D721Med (cell line): ENCODE results near the gene TEPSIN.

Experiments
- DNase-seq: peaks from one replicate; pipeline ENCODE4 v3.0.0; 2011; ENCODE audit warnings: low spot score; ENCODE audit not compliant: insufficient read length
- FAIRE-seq: peaks from 2 replicates; lab custom pipeline; 2011; peaks lifted over from hg19 to GRCh38; lab: Jason Lieb, UNC
- CTCF ChIP-seq: IDR thresholded peaks from 2 replicates; pipeline ENCODE4 v1.5.1; 2012; ENCODE audit warnings: mild to moderate bottlenecking, control low read depth; ENCODE audit not compliant: insufficient read depth; ENCODE audit errors: missing control alignments

TEPSIN gene

DNA sequence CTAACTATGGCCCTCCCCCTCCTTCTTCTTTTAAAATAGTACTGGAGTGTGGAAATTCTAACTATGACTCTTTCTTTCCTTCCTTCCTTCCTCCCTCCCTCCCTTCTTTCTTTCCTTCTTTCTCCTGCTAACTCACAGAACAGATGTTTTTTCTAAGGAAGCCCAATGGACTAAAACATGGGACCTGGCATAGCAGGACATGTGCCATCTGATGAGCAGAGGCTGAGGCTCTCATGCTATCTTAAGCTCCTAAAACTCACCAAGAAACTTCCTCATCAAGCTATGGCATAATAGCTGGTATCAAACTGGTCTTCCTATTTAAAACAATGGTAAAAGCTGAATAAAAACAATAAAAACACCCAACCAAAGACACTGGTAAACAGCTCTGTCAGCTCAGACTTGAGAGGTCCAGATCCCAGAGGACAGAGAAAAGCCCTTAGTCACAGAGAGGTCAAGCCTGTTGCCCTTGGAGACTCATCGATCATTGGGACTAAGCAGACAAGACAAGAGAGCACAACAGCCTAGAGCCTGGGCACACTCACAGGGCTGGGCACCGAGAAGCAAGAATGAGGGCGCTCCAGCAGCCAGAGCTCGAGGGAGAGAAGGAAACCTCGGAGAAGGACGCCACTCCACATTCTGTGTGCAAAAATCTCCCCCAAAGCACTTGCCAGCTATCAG lies 28.7 kb upstream of the TEPSIN start:
- DNase-seq (no peak), FAIRE-seq (no peak)
- TF ChIP-seq CTCF = no peak

DNA sequence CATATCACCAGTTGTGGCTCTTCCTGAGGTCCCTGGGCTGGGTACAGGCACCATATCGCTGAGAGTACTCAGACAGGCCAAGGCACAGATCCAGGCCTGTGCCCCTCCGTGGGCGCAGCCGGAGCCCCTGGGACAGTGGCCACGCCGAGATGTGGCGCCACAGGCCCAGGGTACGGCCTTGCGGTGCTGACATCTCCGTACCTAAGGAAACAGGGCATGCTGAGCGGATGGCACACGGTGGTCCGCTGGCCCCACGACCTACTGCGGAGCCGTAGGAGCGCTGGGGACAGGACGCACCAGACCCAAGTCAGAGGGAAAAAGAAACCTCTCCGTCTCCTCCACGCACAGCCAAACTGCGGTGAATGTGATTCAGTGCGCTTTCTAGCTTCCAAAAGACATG lies 26.7 kb upstream of the TEPSIN start:
- TF ChIP-seq CTCF = no peak
- DNase-seq (no peak), FAIRE-seq (no peak)

DNA sequence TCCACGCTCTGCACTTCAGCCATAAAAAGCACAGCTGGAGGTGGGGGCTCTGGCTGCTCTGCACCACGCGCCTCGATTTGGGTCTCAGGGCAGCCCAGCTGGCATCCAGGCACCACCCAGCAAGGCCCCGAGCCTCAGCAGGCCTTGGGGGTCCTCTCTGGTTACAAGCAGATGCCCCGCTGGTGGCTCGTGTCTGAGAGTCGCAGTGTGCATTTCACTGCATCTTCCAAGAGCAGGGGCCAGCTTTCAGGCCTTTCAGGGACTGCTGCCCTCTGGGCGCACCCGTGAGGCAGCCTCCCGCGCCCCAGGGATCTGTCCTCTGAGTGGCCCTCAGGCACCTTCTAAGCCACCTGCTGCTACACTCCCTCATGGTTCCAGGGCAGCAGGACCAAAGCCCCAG lies 25.8 kb upstream of the TEPSIN start:
- DNase-seq (no peak), FAIRE-seq (no peak)
- no peak for TF ChIP-seq CTCF

DNA sequence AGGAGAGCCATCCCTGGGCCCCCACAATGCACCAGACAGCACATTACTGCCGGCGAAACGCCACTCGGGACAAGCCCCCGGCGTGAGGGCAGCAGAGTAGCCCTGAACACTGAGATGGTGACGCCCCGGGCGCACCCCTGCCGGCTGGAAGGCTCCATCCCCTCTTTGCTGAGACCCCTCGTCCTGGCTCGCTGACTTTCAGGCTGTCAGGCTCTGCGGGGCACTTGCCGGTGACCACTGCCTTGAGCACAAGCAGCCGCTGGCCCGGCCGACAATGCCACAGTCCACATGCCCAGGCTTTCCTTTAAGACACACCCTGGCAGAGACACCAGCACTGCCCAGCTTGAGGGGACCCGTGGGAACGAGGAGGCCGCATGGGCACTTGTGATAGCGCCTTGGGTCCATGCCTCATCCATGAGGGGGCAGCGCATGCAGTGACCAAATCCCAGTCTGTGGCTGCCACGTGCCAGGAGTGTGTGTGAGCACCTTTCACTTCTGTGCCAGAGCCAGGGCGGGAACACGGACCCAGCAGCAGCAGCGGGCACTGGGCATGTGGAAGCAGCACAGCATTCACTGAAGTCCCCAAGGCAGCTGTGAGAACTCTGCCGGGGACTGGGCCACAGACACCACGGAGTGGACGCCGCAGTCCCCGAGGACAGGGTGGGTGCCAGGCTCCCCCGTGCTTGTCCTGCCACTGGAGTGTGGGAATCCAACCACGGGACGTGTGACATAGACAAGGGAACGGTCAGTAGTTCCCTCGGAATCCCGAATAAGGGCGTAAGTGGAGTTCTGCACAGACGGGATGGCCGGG lies 24.7 kb upstream of the TEPSIN start:
- no peak for FAIRE-seq

DNA sequence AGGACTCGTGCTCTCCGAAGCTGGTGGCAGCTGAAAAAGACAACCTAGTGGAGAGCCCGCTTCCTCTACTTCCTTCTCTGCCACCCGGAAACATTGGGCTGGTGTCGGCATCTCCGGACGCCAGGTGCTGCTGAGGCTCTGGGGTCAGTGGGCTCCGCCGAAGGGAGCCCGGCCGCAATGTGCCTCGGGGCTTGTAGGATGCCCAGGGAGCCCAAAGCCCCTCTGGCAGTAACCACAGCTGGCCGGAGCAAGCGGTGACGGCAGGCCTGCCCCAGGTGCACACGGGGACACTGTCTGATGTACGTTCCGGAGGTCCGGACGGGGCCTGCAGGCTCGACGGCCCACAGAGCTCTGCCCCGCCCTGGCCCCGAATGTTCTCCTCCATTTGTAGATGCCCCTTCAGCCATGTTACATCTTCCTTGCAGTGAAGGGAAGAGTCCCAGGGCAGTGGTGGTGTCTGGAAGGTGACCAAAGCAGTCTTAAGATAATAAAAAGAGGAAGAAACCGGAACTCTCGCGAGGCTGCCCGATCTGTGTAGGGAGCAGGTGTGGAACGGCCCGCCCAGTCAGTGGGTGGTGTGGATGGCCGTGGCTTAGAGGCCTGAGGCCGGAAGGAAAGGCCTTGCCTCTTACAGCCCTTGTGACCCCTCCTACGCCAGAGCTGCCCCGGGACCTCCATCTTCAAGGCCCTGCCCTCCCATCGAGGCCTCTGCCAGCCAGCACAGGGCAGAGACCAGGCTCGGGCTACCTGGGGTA lies 22.9 kb upstream of the TEPSIN start:
- DNase-seq (no peak), FAIRE-seq (no peak)
- no peak for TF ChIP-seq CTCF

More for the DNA sequence above, 24.7 kb upstream of the TEPSIN start:
- DNase-seq = no peak
- TF ChIP-seq CTCF = no peak

DNA sequence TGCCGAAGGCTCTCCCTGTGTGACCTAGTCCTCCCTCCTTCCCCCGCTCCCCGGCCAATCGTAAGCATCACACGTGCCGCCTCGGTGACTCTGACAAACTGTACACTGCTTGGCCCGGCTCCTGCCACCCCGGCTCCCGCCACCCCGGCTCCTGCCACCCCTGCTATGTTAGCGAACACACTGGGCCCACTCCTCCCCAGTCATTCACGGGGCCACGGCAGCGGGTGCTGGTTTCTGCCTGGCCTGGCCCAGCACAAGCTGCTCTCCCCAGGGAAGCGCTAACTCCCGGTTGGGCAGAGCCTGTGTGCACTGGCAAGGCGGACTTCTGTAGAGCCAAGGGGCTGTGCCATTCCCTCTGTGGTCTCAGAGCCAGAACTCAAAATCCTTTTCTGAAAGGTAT lies 22.2 kb upstream of the TEPSIN start:
- TF ChIP-seq CTCF = no peak
- DNase-seq (no peak), FAIRE-seq (no peak)
